ENCODE data around the gene NR1D1.

The NR1D1 gene

DNA sequence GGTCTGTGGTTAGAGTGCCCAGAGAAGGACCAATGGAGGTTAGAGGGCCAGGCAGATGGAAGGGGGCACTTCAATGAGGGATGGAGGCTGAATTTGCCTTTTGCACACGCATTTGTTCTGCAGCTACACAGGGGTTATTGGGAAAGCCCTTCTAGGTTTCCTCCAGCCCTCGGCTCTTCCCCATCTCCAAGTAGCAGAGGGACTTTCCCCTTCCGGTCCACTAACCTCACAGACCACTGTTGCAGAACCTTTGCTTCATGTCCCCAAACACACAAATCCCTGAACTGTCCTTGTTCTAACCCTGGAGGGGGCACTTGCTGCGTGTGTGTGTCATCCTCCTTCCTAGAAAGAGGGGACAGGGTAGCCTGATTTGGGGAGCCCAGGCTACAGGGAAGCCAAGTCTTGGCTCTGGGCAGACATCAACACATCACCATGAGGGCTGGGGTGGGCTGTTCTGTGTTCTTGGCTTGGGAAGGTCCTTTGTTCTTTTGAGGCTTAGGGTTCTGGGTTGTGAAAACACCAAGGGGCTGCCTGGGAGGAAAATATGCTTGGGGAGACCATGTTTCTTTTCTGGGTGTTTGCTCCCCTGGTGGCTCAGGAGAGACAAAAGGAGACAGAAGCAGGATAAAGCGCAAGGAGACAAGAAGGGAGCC, 7.3 kb upstream of the NR1D1 start:
- H3K4me2 ChIP-seq (ENCODE audit: low read length), result peak overlapping the region; percentile 62
- no peak overlapping the region for H3K27ac ChIP-seq (ENCODE audit: low read depth, low read length, poor library complexity, severe bottlenecking)
- H3K36me3 ChIP-seq (ENCODE audit: insufficient read depth, low read length), result no peaks in the 10 kb centered on the region
- peak overlapping the region; percentile 0; the same call in 1 of the 2 replicates for H3K9ac ChIP-seq (ENCODE audit: low read length)
- H3K4me1 ChIP-seq (ENCODE audit: insufficient read depth, low read length, severe bottlenecking), result peaks cover 42% of the 10 kb centered on the region
- H3K79me2 ChIP-seq (ENCODE audit: insufficient read depth, low read length), result no peaks in the 10 kb centered on the region
- no peaks in the 10 kb centered on the region for H3K9me3 ChIP-seq (ENCODE audit: low read length)
- H3F3A ChIP-seq (ENCODE audit: insufficient read depth, low read length), result no peaks in the 10 kb centered on the region
- no peak overlapping the region for H2AFZ ChIP-seq (ENCODE audit: low read length)
- TF ChIP-seq, protein P1, sequence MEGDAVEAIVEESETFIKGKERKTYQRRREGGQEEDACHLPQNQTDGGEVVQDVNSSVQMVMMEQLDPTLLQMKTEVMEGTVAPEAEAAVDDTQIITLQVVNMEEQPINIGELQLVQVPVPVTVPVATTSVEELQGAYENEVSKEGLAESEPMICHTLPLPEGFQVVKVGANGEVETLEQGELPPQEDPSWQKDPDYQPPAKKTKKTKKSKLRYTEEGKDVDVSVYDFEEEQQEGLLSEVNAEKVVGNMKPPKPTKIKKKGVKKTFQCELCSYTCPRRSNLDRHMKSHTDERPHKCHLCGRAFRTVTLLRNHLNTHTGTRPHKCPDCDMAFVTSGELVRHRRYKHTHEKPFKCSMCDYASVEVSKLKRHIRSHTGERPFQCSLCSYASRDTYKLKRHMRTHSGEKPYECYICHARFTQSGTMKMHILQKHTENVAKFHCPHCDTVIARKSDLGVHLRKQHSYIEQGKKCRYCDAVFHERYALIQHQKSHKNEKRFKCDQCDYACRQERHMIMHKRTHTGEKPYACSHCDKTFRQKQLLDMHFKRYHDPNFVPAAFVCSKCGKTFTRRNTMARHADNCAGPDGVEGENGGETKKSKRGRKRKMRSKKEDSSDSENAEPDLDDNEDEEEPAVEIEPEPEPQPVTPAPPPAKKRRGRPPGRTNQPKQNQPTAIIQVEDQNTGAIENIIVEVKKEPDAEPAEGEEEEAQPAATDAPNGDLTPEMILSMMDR (IDR thresholded peaks at IDR 0.05; ENCODE audit: low read length), result no peak
- TF ChIP-seq EZH2 (IDR thresholded peaks at IDR 0.05; ENCODE audit: borderline replicate concordance, low read length), result no peak
- no peaks in the 10 kb centered on the region for H3K9me2 ChIP-seq (ENCODE audit: low read depth, low read length)
- H3K4me3 ChIP-seq (ENCODE audit: low read depth, low read length, poor library complexity, severe bottlenecking), result peak overlapping the region; percentile 29
- no peaks in the 10 kb centered on the region; the same call in 1 of the 2 replicates for H3K27me3 ChIP-seq (ENCODE audit: insufficient read depth, low read length)
- H4K20me1 ChIP-seq (ENCODE audit: insufficient read depth, low read length), result no peaks in the 10 kb centered on the region

- H3K9me3 ChIP-seq (ENCODE audit: low read length), result no peaks in the 10 kb centered on the region
- H2AFZ ChIP-seq (ENCODE audit: low read length), result no peak overlapping the region
- H3K4me2 ChIP-seq (ENCODE audit: low read length), result no peak overlapping the region
- H3K9me2 ChIP-seq (ENCODE audit: low read depth, low read length), result no peaks in the 10 kb centered on the region
- H4K20me1 ChIP-seq (ENCODE audit: insufficient read depth, low read length), result no peaks in the 10 kb centered on the region
- H3K27ac ChIP-seq (ENCODE audit: low read depth, low read length, poor library complexity, severe bottlenecking), result no peak overlapping the region
- no peak for TF ChIP-seq EZH2 (IDR thresholded peaks at IDR 0.05; ENCODE audit: borderline replicate concordance, low read length)
- TF ChIP-seq, protein P1 (IDR thresholded peaks at IDR 0.05; ENCODE audit: low read length), result no peak
- H3K4me1 ChIP-seq (ENCODE audit: insufficient read depth, low read length, severe bottlenecking), result peaks cover 35% of the 10 kb centered on the region
- no peaks in the 10 kb centered on the region for H3K36me3 ChIP-seq (ENCODE audit: insufficient read depth, low read length)
- H3F3A ChIP-seq (ENCODE audit: insufficient read depth, low read length), result no peaks in the 10 kb centered on the region
- no peak overlapping the region for H3K9ac ChIP-seq (ENCODE audit: low read length)
- H3K27me3 ChIP-seq (ENCODE audit: insufficient read depth, low read length), result no peaks in the 10 kb centered on the region; the same call in 1 of the 2 replicates
- H3K4me3 ChIP-seq (ENCODE audit: low read depth, low read length, poor library complexity, severe bottlenecking), result no peak overlapping the region
- H3K79me2 ChIP-seq (ENCODE audit: insufficient read depth, low read length), result no peaks in the 10 kb centered on the region
Observed at GRCh38 chr17:40106760-40107521, 6.6 kb upstream of the NR1D1 start.

DNA sequence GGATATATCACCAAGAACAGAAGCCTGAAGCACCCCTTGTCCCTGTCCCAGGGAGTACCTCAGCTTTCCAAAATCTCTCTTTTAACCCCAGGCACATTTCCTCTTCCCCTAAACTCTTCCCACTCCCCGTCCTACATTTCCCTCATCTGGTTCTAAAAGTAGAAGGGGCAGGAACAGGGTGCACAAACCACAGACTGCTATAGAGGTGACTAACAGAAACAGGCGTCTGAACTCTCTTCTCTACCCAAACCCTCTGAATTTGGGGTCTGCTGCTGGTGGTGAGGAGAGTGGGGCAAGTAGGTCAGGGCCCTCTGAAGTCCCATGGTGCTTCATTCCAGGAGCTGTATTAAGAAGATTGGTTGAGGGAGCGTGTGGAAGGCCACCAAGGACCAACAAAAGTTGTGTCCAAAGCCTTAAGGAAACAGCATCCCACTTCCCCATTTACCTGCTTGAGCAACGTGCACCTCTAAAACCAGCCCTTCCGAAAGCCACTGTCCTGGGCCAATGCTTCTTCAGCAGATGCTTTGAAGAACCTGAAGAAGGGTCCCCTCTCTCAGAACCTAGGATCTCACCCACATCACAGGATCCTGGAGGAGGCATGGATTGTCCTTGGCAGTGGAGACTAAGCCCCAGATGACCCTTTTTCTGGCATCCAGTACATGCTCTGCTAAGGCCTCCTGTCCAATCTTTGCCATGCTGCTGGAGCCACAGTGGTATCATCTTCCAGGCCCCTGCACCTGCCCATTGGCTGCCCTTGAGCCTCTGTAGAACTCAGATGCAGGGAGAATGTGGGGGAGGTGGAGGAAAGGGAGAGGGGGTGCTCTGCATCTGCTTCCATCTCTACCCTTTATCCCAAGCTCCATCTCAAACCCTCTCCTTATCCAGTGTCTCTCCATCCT, 5.7 kb upstream of the NR1D1 start:
- Histone ChIP-seq H3K36me3 (ENCODE audit: insufficient read depth, low read length) (no peaks in the 10 kb centered on the region), H3K9ac (ENCODE audit: low read length) (no peak overlapping the region), H3K27ac (ENCODE audit: low read depth, low read length, poor library complexity, severe bottlenecking) (no peak overlapping the region), H3K4me2 (ENCODE audit: low read length) (no peak overlapping the region), H3K4me3 (ENCODE audit: low read depth, low read length, poor library complexity, severe bottlenecking) (no peak overlapping the region), H3K9me3 (ENCODE audit: low read length) (no peaks in the 10 kb centered on the region), H4K20me1 (ENCODE audit: insufficient read depth, low read length) (no peaks in the 10 kb centered on the region), H2AFZ (ENCODE audit: low read length) (no peak overlapping the region), H3F3A (ENCODE audit: insufficient read depth, low read length) (no peaks in the 10 kb centered on the region), H3K79me2 (ENCODE audit: insufficient read depth, low read length) (no peaks in the 10 kb centered on the region), H3K4me1 (ENCODE audit: insufficient read depth, low read length, severe bottlenecking) (peaks cover 29% of the 10 kb centered on the region), H3K27me3 (ENCODE audit: insufficient read depth, low read length) (no peaks in the 10 kb centered on the region; the same call in 1 of the 2 replicates), H3K9me2 (ENCODE audit: low read depth, low read length) (no peaks in the 10 kb centered on the region)
- TF ChIP-seq, protein P1 (IDR thresholded peaks at IDR 0.05; ENCODE audit: low read length), result no peak
- no peak for TF ChIP-seq EZH2 (IDR thresholded peaks at IDR 0.05; ENCODE audit: borderline replicate concordance, low read length)

Measured in OCI-LY1 (cell line).